Gastrocnemius medialis (tissue), 4 donors: Measurements from ENCODE around the gene RUNDC1. TPM values are rescaled to one million over a fixed set of nuclear protein-coding genes. Genes with fewer than 3 reads are reported as not detected.
A peak's percentile ranks its signal among the peaks of the same experiment; 100 is the strongest.

Source experiments
- ATAC-seq, 2 donors: fragments of 150-250 bp; one replicate each; pipeline ENCODE4 v1.9.1; 2016
- DNase-seq, 2 donors: peaks; one replicate each; pipeline ENCODE4 v3.0.0-alpha.2; 2019
- H3K27ac ChIP-seq, 4 donors: fragments of 200-600 bp; sonication (generic); 1 replicate in 1 of 4; 2 replicates in 3 of 4; pipeline ENCODE4 v1.5.1; 2016 to 2018; ENCODE audit warnings: mild to moderate bottlenecking in 2 of 4, moderate library complexity in 1 of 4
- H3K27me3 ChIP-seq, 3 donors: fragments of 200-600 bp; sonication (generic) in 2 of 3; 1 replicate in 1 of 3; 2 replicates in 2 of 3; pipeline versions ENCODE4 v1.5.1 to v1.6.0; 2016 to 2019; ENCODE audit warnings: mild to moderate bottlenecking in 1 of 3, moderate library complexity in 1 of 3
- H3K36me3 ChIP-seq, 2 donors: fragments of 200-600 bp; sonication (generic) in 1 of 2; one replicate each; pipeline ENCODE4 v1.5.1; 2017 to 2018
- H3K4me1 ChIP-seq, 2 donors: fragments of 200-600 bp; sonication (generic) in 1 of 2; one replicate each; pipeline ENCODE4 v1.5.1; 2016 to 2017; ENCODE audit warnings: mild to moderate bottlenecking in 2 of 2
- H3K4me3 ChIP-seq, 4 donors: fragments of 200-600 bp; sonication (generic) in 3 of 4; 1 replicate in 1 of 4; 2 replicates in 3 of 4; pipeline ENCODE4 v1.5.1; 2016 to 2019; ENCODE audit warnings: mild to moderate bottlenecking in 2 of 4
- H3K9me3 ChIP-seq, 3 donors: fragments of 200-600 bp; sonication (generic) in 2 of 3; 1 replicate in 1 of 3; 2 replicates in 2 of 3; pipeline ENCODE4 v1.5.1; 2016 to 2019
- CTCF ChIP-seq, 5 experiments: fragments of 450-650 bp in 3 of 5; fragments of 200-600 bp in 2 of 5; sonication (generic) in 2 of 5; IDR thresholded peaks in 4 of 5; conservative IDR thresholded peaks in 1 of 5; 1 replicate in 4 of 5; 2 replicates in 1 of 5; pipeline ENCODE4 v1.5.1; 2016 to 2019; ENCODE audit warnings: antibody characterized with exemption in 5 of 5, mild to moderate bottlenecking in 3 of 5, moderate library complexity in 3 of 5
- POLR2A ChIP-seq, 2 donors: fragments of 450-650 bp; IDR thresholded peaks; one replicate each; pipeline ENCODE4 v1.6.1; 2017; ENCODE audit warnings: antibody characterized with exemption in 2 of 2, mild to moderate bottlenecking in 2 of 2, moderate library complexity in 2 of 2
- in situ Hi-C, 4 donors: fragments of 200-750 bp; cut with MboI; loops; one replicate each; pipeline versions ENCODE4 v1.15.0 to v1.8.0; 2017; ENCODE audit warnings: low sequenced_read_pairs in 4 of 4
- intact Hi-C: fragments of 100-400 bp; cut with DNase I; formaldehyde crosslinking; loops from one replicate; pipeline ENCODE4 v1.15.1; 2023; ENCODE audit warnings: low total_unique reads
- total RNA-seq, 4 donors: library from RNA; depleted of rRNA; stranded (reverse); fragments of >200 nt; gene quantifications; one replicate each; pipeline versions ENCODE4 v1.1.0 to v1.2.3, GENCODE V29; 2016

RUNDC1 gene
- total RNA-seq, 4 donors from 2014 or later: 13.8 to 19.8 (median 16.4) TPM

GRCh38 chr17:43024407-43025289 is 44.3 kb downstream of the RUNDC1 start, which contains the start of gene RND2:
TSS of gene RND2 (plus strand) at chr17:43025231. CDS start at chr17:43025348, 117 bp downstream.
- peak; percentile 65 to 67 for ATAC-seq
- intact Hi-C loops: loop anchor here (2.0 kb wide), 1 partner anchor 146 kb away; the partner anchor contains the start of gene NBR1
- TF ChIP-seq CTCF (IDR thresholded peaks at IDR 0.05 in 4 of 5, conservative IDR thresholded peaks at IDR 0.05 in 1 of 5) (peak; percentile 54 to 70 (median 65)), POLR2A (IDR thresholded peaks at IDR 0.05) (peak; percentile 27 to 36)
- Histone ChIP-seq H3K36me3 (no peaks in the 10 kb centered on the region), H3K4me3 (peak within 1 kb of the TSS; percentile 58 to 78 (median 63)), H3K4me1 (peaks cover 14 to 17% of the 10 kb centered on the region in 2 donors), H3K27ac (peak within 1 kb of the TSS; percentile 44 to 64 (median 60)), H3K9me3 (no peaks in the 10 kb centered on the region), H3K27me3 (no peaks in the 10 kb centered on the region)
- peak; percentile 70 to 84 for DNase-seq
- in situ Hi-C loops: loop anchor here in 1 of 4 donors (25.0 kb wide), 1 partner anchor 288 kb away; no protein-coding TSS in a partner anchor

GRCh38 chr17:43025290-43025657 is 44.9 kb downstream of the RUNDC1 start:
- Histone ChIP-seq H3K27me3 (no peaks in the 10 kb centered on the region), H3K4me1 (peaks cover 15 to 17% of the 10 kb centered on the region in 2 donors), H3K27ac (peak overlapping the region in 2 of 4 donors; percentile 10 to 60), H3K4me3 (peak overlapping the region; percentile 38 to 65 (median 60)), H3K36me3 (no peaks in the 10 kb centered on the region), H3K9me3 (no peaks in the 10 kb centered on the region)
- no peak for DNase-seq
- intact Hi-C loops (loop anchor here (2.0 kb wide), 1 partner anchor 146 kb away; the partner anchor contains the start of gene NBR1), in situ Hi-C loops (no loop called here)
- ATAC-seq: no peak
- TF ChIP-seq CTCF (IDR thresholded peaks at IDR 0.05 in 4 of 5, conservative IDR thresholded peaks at IDR 0.05 in 1 of 5): no peak
- no peak for TF ChIP-seq POLR2A (IDR thresholded peaks at IDR 0.05)

GRCh38 chr17:43025766-43026537 is 45.6 kb downstream of the RUNDC1 start:
- no peaks in the 10 kb centered on the region for H3K9me3 ChIP-seq
- no peaks in the 10 kb centered on the region for H3K36me3 ChIP-seq
- ATAC-seq: no peak
- no peak overlapping the region for H3K27ac ChIP-seq
- H3K27me3 ChIP-seq: no peaks in the 10 kb centered on the region
- in situ Hi-C loops (no loop called here), intact Hi-C loops (loop anchor here (2.0 kb wide), 1 partner anchor 145 kb away; the partner anchor contains the start of gene NBR1)
- no peak overlapping the region for H3K4me3 ChIP-seq
- peaks cover 14 to 17% of the 10 kb centered on the region in 2 donors for H3K4me1 ChIP-seq
- TF ChIP-seq CTCF (IDR thresholded peaks at IDR 0.05 in 4 of 5, conservative IDR thresholded peaks at IDR 0.05 in 1 of 5) (no peak), POLR2A (IDR thresholded peaks at IDR 0.05) (no peak)
- DNase-seq: no peak

- no peak overlapping the region for H3K4me3 ChIP-seq
- intact Hi-C loops (no loop called here), in situ Hi-C loops (no loop called here)
- no peaks in the 10 kb centered on the region for H3K9me3 ChIP-seq
- DNase-seq (no peak), ATAC-seq (no peak)
- TF ChIP-seq POLR2A (IDR thresholded peaks at IDR 0.05): no peak
- no peak for TF ChIP-seq CTCF (IDR thresholded peaks at IDR 0.05 in 4 of 5, conservative IDR thresholded peaks at IDR 0.05 in 1 of 5)
- no peaks in the 10 kb centered on the region for H3K36me3 ChIP-seq
- H3K27ac ChIP-seq: no peak overlapping the region
- H3K4me1 ChIP-seq: peaks cover 14 to 17% of the 10 kb centered on the region in 2 donors
- no peaks in the 10 kb centered on the region for H3K27me3 ChIP-seq
Observed at GRCh38 chr17:43026595-43026994, 46.2 kb downstream of the RUNDC1 start.
